HL-60 (cell line): ENCODE measurements around the gene NCS1.

Source experiments
- POLR2AphosphoS5 ChIP-seq: IDR thresholded peaks from 2 replicates; pipeline ENCODE4 v1.6.1; 2012; ENCODE audit warnings: low read depth
- REST ChIP-seq: IDR thresholded peaks from 2 replicates; pipeline ENCODE4 v1.6.1; 2012; ENCODE audit warnings: low read depth; ENCODE audit not compliant: insufficient replicate concordance
- TF ChIP-seq, protein P1 (sequence below): IDR thresholded peaks from one replicate; pipeline ENCODE4 v1.5.1; 2011; ENCODE audit warnings: low read length, control low read depth, inconsistent platforms; ENCODE audit not compliant: insufficient read depth

DNA sequence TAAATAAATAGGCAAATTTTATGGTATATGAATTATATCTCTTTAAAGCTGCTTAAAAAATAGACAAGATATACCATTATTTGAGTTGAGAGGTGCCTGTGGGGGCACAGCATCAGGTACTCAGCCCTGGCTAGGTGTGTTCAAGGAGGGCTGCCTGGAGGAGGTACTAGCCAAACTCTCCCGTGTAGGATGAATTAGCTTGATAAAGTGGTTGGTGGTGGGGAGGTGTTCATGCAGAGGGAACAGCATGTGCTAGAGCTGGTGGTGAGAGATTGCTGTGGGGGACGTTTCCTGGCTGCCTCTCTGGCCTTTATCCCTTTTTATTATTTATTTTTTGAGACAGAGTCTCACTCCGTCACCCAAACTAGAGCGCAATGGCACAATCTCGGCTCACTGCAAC, 23.2 kb upstream of the NCS1 start:
- TF ChIP-seq REST (no peak), POLR2AphosphoS5 (no peak)
- TF ChIP-seq, protein P1, sequence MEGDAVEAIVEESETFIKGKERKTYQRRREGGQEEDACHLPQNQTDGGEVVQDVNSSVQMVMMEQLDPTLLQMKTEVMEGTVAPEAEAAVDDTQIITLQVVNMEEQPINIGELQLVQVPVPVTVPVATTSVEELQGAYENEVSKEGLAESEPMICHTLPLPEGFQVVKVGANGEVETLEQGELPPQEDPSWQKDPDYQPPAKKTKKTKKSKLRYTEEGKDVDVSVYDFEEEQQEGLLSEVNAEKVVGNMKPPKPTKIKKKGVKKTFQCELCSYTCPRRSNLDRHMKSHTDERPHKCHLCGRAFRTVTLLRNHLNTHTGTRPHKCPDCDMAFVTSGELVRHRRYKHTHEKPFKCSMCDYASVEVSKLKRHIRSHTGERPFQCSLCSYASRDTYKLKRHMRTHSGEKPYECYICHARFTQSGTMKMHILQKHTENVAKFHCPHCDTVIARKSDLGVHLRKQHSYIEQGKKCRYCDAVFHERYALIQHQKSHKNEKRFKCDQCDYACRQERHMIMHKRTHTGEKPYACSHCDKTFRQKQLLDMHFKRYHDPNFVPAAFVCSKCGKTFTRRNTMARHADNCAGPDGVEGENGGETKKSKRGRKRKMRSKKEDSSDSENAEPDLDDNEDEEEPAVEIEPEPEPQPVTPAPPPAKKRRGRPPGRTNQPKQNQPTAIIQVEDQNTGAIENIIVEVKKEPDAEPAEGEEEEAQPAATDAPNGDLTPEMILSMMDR, result no peak
